ENCODE data around the gene MEG3. TPM values are rescaled to one million over a fixed set of nuclear protein-coding genes. Genes with fewer than 3 reads are reported as not detected.

Gene MEG3
- total RNA-seq, 1 experiment from 2014 or later = 62.4 TPM

GRCh38 chr14:100815478-100816285 is 10.2 kb upstream of the MEG3 start:
- Histone ChIP-seq H3K27ac (ENCODE audit: low read length) (no peak overlapping the region), H3K9me3 (ENCODE audit: control insufficient read depth, insufficient read depth, low read depth, low read length) (0 out of 2 replicates have a peak, but pooled peaks cover 5% of the 10 kb centered on the region), H3K36me3 (ENCODE audit: control insufficient read depth, insufficient read depth, low read length) (no peaks in the 10 kb centered on the region), H3K4me3 (ENCODE audit: low read depth in 2 of 2, low read length in 2 of 2) (no peak overlapping the region), H3K27me3 (ENCODE audit: control insufficient read depth, insufficient read depth, low read length) (no peaks in the 10 kb centered on the region), H3K4me1 (ENCODE audit: control insufficient read depth, insufficient read depth, low read length) (no peaks in the 10 kb centered on the region)
- no TSS peak for BruUV-seq (replicated peaks)
- no peak for TF ChIP-seq REST (IDR thresholded peaks at IDR 0.05; ENCODE audit: insufficient read depth in 1 of 2, low read depth in 2 of 2, low read length in 1 of 2)
- POLR2A ChIA-PET = no interaction called here
- no peak for DNase-seq (ENCODE audit: low read depth, low spot score)
- CTCF ChIA-PET = no interaction called here
- ATAC-seq = no peak
- intact Hi-C loops (cut with micrococcal nuclease; ENCODE audit: unreplicated experiment) (no loop called here), in situ Hi-C loops (cut with HindIII; ENCODE audit: low pct_unique_long_range_greater_than_20kb, low sequenced_read_pairs) (no loop called here)

- ChIA-PET CTCF (no interaction called here), POLR2A (no interaction called here)
- no peak overlapping the region for H3K27ac ChIP-seq (ENCODE audit: low read length)
- no peak overlapping the region for H3K4me3 ChIP-seq (ENCODE audit: low read depth in 2 of 2, low read length in 2 of 2)
- no peak for TF ChIP-seq TCF7L2 (IDR thresholded peaks at IDR 0.05; ENCODE audit: low read depth, low read length)
- no peaks in the 10 kb centered on the region for H3K36me3 ChIP-seq (ENCODE audit: control insufficient read depth, insufficient read depth, low read length)
- in situ Hi-C loops (cut with HindIII; ENCODE audit: low pct_unique_long_range_greater_than_20kb, low sequenced_read_pairs) = no loop called here
- DNase-seq (ENCODE audit: low read depth, low spot score) (no peak), ATAC-seq (no peak)
- no TSS peak for BruUV-seq (replicated peaks)
- H3K27me3 ChIP-seq (ENCODE audit: control insufficient read depth, insufficient read depth, low read length) = no peaks in the 10 kb centered on the region
- intact Hi-C loops (cut with micrococcal nuclease; ENCODE audit: unreplicated experiment) = no loop called here
- H3K4me1 ChIP-seq (ENCODE audit: control insufficient read depth, insufficient read depth, low read length) = no peaks in the 10 kb centered on the region
- H3K9me3 ChIP-seq (ENCODE audit: control insufficient read depth, insufficient read depth, low read depth, low read length) = no peaks in the 10 kb centered on the region
Measured at GRCh38 chr14:100816286-100816949, 9.5 kb upstream of the MEG3 start.

GRCh38 chr14:100816950-100817901 is 8.7 kb upstream of the MEG3 start:
- DNase-seq (ENCODE audit: low read depth, low spot score) = no peak
- no peaks in the 10 kb centered on the region for H3K27me3 ChIP-seq (ENCODE audit: control insufficient read depth, insufficient read depth, low read length)
- ChIA-PET POLR2A (no interaction called here), CTCF (no interaction called here)
- no peaks in the 10 kb centered on the region for H3K9me3 ChIP-seq (ENCODE audit: control insufficient read depth, insufficient read depth, low read depth, low read length)
- H3K4me1 ChIP-seq (ENCODE audit: control insufficient read depth, insufficient read depth, low read length) = no peaks in the 10 kb centered on the region
- in situ Hi-C loops (cut with HindIII; ENCODE audit: low pct_unique_long_range_greater_than_20kb, low sequenced_read_pairs) (no loop called here), intact Hi-C loops (cut with micrococcal nuclease; ENCODE audit: unreplicated experiment) (no loop called here)
- ATAC-seq = no peak
- no peaks in the 10 kb centered on the region for H3K36me3 ChIP-seq (ENCODE audit: control insufficient read depth, insufficient read depth, low read length)
- BruUV-seq (replicated peaks) = no TSS peak
- no peak overlapping the region for H3K4me3 ChIP-seq (ENCODE audit: low read depth in 2 of 2, low read length in 2 of 2)
- no peak overlapping the region for H3K27ac ChIP-seq (ENCODE audit: low read length)
- no peak for TF ChIP-seq SIN3A (IDR thresholded peaks at IDR 0.05; ENCODE audit: borderline replicate concordance, insufficient read depth, low read depth, low read length)
- TF ChIP-seq TCF7L2 (IDR thresholded peaks at IDR 0.05; ENCODE audit: low read depth, low read length) = no peak
- TF ChIP-seq POLR2AphosphoS5 (IDR thresholded peaks at IDR 0.05; ENCODE audit: low read depth, low read length) = no peak
- TF ChIP-seq CTCF (IDR thresholded peaks at IDR 0.05) = no peak
- no peak for TF ChIP-seq REST (IDR thresholded peaks at IDR 0.05; ENCODE audit: insufficient read depth in 1 of 2, low read depth in 2 of 2, low read length in 1 of 2)

Data from Panc1 (cell line).